NCI-H2029 (cell line): ENCODE measurements around the gene PADI3.
"Not testable (repeated sequence)": the region's sequence is repeated elsewhere in the genome, so short reads cannot be mapped to it uniquely, and the experiment has no call there.

Experiments used
- DNase-seq: peaks from one replicate; lab custom pipeline; 2025; lab: John Stamatoyannopoulos, UW

The PADI3 gene

DNA sequence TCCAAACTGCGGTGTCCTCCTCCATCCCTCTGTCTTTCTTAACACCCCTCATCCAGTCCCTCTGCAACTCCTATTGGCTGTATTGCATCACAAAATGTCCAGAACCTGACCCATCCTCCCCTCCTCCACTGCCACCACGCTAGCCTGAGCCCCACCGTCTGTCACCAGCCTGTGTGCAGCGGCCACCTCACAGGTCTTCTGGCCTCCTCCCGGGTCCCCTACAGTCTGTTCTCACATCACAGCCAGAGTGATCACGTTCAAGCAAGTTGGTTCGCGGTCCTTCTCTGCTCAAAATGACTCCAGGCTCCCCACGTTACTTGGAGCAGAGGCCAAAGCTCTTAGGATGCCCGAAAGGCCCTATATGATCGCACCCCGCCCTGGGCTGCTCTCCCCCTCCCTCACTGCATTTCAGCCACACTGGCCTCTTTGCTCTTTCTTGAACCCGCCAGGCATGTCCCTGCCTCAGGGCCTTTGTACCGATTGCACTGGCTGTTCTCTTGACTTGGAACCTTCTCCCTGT, 56.7 kb downstream of the PADI3 start:
- no peak for DNase-seq

DNA sequence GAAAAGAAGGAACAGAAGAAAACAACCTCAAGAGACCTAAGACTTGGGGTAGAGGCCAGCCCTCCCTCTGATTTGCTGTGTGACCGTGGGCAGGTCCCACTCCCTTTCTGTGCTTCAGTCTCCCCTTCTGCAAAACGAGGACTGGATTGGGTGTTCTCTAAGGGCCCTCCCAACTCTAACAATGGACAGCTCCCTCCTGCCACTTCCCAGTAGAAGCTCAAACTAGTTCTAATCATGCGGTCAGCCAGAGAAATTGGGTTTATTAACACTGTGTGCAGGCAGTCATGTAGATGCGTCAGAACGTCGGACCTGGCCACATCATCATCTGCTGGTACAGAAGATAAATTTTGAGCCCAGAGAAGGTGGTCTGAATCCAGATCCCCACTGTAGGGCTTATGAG, 57.5 kb downstream of the PADI3 start:
- DNase-seq = no peak

DNA sequence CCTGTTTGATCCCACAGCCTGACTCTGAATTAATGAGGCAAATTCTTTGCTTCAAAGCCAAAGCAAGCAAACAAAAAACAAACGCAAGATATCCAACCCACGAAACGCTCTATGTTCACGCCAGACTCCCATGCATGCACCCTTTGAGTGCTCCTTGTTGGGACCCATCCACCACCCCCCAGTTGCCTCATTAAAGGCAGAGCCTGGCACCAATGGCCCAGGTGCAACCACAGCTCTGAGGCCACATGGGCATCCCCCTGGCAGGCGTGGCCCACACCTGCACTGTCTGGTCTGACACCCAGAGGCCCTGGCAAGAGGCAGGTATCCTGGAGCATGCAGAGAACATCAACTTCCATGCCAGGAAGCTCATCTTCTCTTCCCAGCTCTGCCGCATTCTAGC, 58.0 kb downstream of the PADI3 start:
- DNase-seq = no peak

DNA sequence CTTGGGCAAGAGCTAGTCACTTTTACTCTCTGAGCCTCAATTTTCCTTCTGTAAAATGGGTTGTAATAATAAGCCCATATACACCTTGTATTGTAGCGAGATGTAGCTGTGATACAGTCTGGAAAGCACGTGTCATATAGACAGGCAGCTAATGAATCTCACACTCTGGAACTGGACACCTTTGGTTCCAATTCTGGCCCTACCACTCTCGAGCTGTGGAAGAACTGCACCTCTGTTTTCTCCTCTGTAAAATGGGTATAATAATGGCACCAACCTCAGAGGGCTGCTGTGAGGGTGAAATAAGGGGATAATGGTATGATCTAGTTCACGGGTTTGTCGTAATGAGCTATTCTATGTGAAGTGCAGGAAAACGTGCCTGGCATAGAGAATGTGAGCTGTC, 58.4 kb downstream of the PADI3 start:
- no peak for DNase-seq

DNA sequence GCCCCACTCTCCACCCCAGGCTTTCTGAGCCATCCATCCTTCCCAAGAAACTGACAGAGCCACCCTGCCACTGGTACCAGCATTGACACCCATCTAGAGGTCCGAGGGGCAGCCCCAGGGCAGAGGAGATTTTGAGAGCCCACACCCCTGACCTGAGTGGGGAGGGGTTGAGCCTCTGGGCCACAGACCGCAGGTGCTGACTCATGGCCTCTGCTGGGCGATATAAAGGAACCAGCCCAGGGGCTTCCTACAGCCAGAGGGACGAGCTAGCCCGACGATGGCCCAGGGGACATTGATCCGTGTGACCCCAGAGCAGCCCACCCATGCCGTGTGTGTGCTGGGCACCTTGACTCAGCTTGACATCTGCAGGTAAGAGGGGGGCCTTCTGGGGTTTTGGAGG, 59.0 kb downstream of the PADI3 start, which contains the start of gene PADI4:
TSS of gene PADI4 (plus strand) at position 252 of the 400 bp plus-strand sequence. CDS start at position 278, 26 bp downstream.
- no peak for DNase-seq

DNA sequence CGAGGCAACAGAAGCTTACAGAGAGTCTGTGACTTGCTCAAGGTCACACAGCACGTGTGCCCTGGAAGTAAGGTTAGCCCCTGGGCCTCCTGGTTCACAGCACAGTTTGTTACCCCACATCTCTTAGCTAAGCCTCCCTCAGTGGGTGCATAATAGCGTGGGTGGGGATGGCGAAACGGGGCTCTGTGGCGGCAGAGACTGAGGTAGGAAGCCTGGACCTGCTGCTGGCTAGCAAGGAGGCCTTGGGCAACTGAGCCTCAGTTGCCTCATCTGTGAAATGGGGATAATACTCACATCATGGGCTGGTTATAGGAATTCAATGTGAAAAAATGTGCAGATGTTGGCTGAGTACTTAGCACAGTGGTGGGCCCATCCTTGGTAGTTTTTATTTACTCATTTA, 59.7 kb downstream of the PADI3 start:
- no peak for DNase-seq

DNA sequence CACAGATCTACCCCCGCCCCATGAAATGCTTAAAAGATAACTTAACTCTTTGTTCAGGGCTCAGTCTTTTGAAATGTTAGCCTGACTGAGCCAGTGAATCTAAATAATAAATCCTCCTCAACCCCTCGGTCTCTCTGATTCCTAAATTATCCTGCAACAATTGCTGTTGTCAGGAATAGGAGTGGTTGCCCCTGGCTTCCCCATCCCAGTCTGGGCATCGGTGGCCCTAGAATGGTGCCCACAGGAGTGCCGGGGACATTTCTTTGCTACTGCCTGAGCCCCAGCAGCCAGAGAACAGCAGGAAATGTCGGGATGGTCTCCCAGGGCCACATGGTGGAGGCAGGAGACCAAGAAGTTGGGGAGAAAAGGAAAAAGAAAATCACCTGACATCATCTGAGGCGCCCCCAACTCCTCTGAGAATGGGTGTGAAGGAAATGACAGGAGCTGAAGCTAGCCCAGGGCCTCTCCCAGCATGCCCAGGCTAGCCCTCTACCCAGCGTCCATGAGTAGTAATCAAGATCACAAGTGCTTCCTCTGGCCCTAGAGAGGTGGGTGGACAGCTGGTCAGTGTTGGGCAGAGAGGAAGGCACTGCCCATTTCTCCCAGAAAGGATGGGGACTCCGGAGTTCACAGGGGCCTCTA, 60.6 kb downstream of the PADI3 start:
- no peak for DNase-seq

DNA sequence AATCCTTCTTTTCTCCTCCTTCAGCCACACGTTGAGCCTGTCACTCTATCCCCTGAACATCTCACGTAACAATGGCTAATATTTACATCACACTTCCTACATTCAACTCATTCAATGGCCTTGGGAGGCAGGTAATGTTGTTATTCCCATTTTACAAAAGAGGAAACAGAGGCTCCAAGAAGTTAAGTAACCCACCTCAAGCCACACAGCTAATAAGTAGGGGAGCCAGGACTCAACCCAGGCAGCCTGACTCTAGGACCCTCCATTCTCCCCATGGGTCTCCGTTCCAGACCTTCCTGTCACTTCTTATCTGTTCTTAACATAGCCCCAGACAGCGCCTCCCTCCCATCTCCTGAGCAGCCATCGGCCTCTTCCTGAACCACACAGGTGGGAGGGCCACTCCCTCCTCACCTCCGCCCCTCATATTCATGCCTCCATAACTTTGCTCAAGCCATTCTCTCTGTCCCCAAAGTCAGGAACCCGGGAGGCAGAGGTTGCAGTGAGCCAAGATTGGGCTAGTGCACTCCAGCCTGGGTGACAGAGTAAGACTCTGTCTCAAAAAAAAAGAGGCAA, 61.3 kb downstream of the PADI3 start:
- no peak for DNase-seq

DNA sequence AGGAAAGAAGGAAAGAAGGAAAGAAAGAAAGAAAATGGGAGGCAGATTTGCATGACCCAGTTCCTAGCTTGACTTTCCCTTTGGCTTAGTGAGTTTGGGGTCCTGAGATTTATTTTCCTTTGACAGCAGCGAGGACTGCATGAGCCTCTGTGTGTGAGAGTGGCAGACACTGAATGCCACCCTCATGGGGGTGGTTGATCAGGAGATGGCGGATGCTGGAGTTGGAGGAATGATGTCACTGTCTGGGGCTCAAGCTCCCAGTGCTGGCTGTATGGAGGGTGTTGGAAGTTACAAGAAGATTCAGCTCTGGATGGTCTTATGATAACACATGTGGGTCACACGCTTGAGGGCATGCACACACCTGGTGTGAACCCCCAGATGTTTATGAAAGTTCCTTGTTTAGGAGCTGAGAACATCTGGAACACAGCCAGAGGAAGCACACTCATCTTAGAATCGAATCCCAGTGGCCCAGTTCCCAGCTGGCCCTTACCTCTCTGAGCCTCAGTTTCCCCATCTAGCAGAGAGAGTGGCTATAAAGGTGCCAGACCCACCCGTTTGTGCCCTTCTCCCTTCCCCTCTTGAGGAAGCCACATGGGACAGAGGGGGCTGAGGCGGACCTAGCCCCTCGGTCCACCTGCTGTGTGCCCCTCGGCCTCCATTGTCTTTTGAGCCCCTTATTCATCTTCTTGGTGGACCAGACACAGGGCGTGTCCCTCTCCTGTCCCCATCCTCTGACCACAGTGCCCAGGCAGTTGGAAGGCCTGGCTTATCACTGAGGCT, 64.8 kb downstream of the PADI3 start:
- DNase-seq = no peak

DNA sequence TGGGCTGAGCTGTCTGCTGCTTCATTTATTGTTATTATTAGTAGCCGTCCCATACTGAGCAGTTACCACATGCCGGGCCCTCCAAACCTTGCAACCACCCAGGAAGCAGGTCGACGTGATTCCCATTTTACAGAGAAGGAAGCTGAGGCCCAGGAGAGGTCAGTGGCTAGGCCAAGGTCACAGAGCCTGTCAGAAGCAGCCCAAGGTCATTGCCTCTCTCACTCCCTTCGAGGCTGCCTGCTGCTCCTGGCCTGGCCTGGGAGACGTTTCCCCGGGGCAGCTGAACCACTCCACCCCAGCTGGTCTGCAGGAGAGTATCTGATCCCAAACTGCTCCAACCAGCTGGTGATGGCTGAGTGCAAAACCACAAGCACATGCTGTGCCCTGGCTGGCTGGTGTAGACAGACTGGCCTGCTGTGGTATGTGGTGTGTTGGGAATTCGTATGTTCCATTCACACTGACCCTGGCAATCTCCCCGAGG, 65.6 kb downstream of the PADI3 start:
- DNase-seq = no peak

DNA sequence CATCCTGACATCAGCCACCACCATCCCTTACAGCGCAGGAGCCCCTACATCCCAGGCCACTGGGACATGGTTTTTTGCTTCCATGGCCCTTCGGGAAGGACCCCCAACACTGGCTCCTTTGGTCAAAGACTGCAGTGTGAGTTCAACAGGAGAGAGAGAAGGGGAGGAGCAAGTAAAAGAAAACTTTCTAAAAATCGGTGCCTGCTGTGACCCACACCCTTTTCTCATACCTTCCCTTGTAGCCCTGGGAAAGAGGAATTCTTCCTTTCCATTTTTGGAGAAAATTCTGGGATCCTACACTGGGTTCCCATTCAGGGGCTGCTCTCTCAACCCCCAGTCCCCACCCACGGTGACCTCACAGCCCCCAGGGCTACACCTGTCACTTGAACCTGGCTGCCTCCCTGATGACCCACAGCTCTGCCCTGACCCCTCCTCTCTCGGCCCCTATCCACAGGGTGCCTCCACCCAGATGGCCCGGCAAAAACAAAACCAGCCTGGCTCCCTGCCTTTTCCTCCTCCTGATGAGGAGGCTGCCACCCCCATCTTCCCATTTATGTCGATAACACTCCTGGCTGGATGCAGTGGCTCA, 66.7 kb downstream of the PADI3 start:
- no peak for DNase-seq

DNA sequence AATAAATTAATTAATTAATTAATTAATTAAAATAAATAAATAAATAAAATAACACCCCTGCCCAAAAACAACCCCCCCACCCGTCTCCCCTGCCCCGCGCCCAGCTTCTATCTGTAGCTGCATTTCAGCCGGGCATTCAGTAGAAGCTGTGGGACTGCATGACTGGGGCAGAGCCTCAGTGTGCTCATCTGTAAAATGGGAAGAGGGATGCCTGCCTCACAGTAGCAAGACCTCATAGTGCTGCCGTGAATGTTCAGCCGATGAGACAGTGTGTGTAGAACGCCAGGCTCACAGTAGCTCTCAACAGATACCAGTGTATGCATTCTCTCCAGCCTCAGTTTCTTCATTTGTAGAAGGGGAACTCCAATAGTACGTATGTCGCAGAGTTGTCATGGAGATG, 67.8 kb downstream of the PADI3 start:
- no peak for DNase-seq

DNA sequence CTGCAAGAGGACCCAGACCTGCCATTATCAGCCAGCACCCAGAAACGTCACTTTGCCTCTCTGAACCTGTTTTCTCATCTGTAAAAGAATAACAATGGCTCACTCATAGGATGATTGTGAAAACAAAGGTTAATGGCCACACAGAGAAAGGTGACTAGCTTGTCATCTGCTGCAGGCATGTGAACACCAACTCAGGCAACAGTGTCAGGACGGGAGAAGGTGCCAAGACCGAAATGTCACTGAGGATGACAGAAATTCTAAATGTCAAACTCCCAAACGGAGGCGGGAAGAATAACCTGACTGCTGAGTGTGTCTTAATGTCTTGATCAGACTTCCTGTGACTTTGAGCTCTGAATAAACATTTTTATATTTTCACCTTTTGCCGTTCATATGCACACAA, 69.4 kb downstream of the PADI3 start:
- DNase-seq = no peak

DNA sequence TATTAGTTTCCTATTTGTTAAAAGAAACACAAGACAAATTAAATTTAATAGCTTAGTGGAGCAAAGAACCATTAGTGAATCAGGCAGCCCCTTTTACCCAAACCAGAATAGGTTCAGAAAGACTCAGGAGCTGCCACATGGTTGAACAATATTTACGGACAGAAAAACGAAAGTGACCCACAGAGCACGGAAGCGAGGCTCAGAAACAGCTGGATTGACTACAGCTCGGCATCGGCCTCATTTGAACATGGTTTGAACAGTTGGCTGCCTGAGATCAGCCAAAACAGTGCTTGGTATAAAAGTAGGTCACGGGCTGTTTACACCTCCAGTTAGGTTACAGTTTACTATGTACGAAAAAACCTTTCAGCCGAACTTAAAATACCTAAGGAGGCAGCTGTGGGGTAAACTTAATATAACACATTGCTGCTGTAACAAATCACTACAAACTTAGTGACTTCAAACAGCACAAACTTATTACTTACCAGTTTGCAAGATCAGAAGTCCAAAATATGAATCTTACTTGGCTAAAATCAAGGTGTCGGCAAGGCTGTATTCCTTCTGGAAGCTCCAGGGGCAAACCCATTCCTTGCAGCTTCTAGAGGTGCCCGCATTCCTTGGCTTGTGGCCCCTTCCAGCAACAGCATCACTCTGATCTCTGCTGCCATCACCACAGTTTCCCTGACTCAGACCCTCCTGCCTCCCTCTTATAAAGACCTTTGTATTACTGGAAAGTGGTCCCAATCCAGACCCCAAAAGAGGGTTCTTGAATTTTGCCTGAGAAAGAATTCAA, 70.9 kb downstream of the PADI3 start:
- DNase-seq = no peak

DNA sequence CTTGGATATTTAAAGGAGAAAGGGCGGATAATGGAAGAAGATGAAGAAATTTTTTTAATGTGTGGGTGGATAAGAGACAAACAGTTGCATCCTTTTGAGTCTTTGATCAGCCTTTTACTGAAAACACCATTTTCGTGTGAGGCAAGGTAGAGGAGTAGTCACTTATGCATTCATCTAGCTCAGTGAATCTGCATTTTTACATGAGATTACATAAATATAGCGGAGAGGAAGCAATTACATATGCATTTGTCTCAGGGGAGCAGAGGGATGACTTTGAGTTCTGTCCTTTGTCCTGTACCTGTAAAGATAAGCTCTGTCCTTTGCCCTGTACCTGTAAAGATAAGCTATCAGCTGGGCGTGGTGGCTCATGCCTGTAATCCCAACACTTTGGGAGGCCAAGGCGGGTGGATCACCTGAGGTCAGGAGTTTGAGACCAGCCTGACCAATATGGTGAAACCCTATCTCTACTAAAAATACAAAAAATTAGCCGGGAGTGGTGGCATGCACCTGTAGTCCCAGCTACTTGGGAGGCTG, 73.0 kb downstream of the PADI3 start:
- not testable (repeated sequence) for DNase-seq

DNA sequence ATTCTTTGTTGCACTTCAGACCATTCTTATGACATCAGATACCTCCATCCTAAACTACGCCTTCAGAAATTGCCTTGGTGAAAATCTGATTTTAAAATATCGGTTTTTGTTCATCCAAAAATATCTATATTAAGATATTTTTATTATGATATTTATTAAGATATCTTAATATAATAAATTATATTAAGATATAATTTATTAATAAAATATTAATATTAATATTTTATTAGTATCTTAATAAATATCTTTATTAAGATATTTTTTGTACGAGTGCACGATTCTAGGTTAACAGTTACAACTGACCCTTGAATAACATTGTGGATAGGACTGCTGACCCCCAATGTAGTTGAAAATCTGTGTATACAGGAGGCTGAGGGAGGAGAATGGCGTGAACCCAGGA, 80.0 kb downstream of the PADI3 start:
- DNase-seq = no peak

DNA sequence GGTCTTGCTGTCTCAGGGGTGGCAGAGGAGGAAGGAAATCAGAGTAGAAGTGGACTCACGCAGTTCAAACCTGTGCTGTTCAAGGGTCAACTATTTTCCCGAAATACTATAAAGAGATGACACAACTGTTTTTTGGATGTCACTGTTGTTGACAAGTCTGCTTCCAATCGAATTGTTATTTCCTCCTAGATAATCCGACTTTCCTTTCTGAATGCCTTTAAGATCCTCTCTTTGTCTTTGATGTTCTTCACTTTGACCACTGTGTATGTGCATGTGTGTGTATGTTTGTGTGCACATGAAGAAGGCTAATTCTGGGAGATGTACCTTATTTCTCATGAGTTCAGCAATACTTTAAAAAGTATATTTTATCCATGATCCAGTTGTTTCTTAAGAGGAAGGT, 80.7 kb downstream of the PADI3 start:
- DNase-seq = no peak

DNA sequence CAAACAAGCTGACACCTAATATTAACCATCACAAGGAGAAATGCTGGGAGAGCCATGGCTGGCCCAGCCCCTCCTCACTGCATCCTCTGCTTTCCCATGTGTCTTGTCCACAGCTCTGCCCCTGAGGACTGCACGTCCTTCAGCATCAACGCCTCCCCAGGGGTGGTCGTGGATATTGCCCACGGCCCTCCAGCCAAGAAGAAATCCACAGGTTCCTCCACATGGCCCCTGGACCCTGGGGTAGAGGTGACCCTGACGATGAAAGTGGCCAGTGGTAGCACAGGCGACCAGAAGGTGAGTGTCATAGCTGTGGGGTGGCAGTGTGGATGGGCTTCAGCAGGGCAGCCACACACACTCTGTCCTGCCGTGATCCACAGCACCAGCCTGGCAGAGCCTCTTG, 82.0 kb downstream of the PADI3 start:
- no peak for DNase-seq

DNA sequence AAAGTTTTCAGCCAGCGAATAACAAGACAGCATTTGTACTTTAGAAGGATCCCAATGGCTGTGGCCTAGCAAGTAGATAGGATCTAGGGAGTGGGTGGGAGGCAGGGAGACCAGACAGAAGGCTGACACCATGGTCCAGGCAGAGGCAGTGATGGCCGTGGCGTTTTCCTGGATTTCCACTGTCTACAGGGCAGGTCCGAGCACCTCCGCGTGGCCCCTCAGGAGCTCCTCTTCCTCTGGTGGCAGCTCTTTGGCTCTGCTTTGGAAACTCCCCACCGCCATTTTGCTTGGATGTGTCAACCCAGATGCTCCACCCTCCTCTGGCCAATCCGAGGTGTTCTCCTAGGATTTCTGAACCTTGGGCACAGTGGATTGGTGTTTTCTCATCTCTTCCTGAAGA, 84.2 kb downstream of the PADI3 start:
- DNase-seq = no peak
